ENCODE data around the gene RFLNA.

The RFLNA gene

GRCh38 chr12:124310178-124310577 is 15.3 kb downstream of the RFLNA start:
- no peak for DNase-seq (ENCODE audit: low spot score)
- no peak for TF ChIP-seq CTCF (IDR thresholded peaks at IDR 0.05; ENCODE audit: extremely low read depth, missing control alignments)

DNA sequence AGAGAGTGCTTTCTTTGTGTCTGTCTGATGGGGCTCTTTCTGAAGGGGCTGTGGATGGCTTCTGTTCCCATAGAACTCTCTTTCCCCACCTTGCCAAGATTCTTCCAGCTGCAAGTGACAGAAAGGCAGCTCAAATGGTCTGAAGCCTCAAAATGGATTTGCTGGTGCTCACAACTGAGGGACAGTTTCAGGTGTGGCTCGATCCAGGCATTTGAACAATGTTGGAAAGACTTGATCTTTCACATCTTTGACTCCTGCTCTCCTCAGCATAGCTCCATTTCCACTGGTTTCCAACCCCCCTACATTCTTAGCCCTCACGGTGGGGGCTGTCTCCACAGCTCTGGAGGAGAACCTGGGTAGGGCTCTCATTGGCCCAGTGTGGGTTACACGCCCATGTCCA is 15.9 kb downstream of the RFLNA start:
- no peak for DNase-seq (ENCODE audit: low spot score)
- no peak for TF ChIP-seq CTCF (IDR thresholded peaks at IDR 0.05; ENCODE audit: extremely low read depth, missing control alignments)

DNA sequence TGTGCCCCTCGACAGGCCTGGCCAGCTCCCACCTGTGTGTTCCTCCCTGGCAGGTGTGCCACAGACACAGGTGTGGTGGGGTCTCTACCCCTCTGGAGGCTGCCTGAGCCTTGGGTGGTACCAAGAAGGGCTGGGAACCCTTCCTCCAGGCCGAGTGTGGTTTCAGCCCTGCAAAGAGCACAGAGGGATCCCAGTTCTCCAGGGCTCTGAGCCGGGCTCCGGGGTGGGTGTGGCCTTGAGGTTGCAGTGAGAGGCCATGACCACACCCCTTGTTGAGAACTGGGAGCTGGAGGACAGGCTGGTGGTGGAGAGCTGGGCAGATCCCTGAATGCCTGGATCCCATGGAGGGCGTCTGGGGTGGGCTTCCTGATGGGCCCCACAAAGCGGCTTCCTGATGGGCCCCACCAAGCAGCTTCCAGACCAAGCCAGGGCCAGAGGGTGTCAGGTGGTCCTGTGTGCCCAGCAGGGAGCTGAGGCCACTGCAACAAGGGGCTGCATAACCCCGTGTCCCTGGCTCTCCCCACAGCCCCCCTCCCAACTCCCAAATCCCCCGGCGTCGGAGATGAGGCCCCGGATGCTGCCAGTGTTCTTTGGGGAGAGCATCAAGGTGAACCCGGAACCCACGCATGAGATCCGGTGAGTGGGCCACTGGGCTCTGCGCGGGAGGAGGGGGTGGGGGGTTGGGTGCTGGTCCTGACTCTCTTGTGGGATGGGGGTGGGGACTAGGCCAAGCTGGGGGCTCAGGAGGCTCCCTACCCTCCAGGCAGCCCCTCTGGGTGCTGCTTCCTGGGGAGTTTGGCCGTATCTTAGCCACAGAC is 16.6 kb downstream of the RFLNA start:
- no peak for DNase-seq (ENCODE audit: low spot score)
- no peak for TF ChIP-seq CTCF (IDR thresholded peaks at IDR 0.05; ENCODE audit: extremely low read depth, missing control alignments)

DNA sequence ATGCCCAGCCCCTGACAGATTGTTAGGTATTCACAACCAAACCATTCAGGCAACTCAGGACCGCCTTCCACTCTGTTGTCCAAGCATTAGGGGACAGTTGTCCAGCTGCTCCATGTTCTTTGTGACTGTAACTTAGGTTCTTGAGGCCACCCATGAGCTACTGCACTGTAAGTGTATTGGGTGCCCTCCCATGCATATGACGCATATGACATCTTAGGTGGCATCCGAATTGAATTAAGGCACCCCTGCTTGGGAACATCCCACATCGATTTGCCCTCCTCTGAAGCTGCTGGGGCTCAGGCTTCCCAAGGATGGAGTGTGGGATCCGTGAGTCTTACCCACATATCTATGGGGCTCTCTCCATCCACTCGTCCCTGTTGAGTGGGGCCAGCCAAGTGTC is 17.7 kb downstream of the RFLNA start:
- TF ChIP-seq CTCF (IDR thresholded peaks at IDR 0.05; ENCODE audit: extremely low read depth, missing control alignments) = no peak
- DNase-seq (ENCODE audit: low spot score) = no peak

- DNase-seq (ENCODE audit: low spot score) = no peak
- TF ChIP-seq CTCF (IDR thresholded peaks at IDR 0.05; ENCODE audit: extremely low read depth, missing control alignments) = no peak
Observed at GRCh38 chr12:124314207-124314606, 19.3 kb downstream of the RFLNA start.

DNA sequence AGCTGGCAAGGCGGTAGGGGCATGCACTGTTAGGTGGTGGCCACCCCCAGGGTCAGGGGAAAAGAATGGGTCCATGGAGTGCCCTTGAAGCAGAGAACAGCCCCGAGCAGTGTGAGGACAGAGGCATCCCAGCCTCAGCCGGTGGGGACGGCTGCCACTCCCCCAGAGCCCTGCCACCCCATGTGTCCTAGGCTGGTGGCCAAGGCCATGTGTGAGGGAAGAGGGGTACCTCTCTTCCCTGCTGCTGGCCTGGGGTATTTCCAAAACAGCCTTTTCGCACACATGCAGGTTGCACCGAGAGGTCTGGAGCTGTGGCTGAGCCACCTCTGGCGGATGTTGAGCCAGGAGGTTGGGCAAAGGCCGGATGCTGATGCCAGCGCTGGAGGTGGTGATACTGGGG is 19.9 kb downstream of the RFLNA start:
- DNase-seq (ENCODE audit: low spot score) = no peak

More for the DNA sequence above, 19.9 kb downstream of the RFLNA start:
- TF ChIP-seq CTCF (IDR thresholded peaks at IDR 0.05; ENCODE audit: extremely low read depth, missing control alignments) = no peak

Data from GM20000 (cell line).